GM21786 (cell line): ENCODE data around the gene SAA4.
"Not testable (repeated sequence)": the region's sequence is repeated elsewhere in the genome, so short reads cannot be mapped to it uniquely, and the experiment has no call there.

Source experiments
- ATAC-seq: cut with Tn5 transposase; IDR thresholded peaks from one replicate; pipeline ENCODE4 v1.9.1; 2021; ENCODE audit not compliant: unreplicated experiment

Gene SAA4, protein sequence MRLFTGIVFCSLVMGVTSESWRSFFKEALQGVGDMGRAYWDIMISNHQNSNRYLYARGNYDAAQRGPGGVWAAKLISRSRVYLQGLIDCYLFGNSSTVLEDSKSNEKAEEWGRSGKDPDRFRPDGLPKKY

DNA sequence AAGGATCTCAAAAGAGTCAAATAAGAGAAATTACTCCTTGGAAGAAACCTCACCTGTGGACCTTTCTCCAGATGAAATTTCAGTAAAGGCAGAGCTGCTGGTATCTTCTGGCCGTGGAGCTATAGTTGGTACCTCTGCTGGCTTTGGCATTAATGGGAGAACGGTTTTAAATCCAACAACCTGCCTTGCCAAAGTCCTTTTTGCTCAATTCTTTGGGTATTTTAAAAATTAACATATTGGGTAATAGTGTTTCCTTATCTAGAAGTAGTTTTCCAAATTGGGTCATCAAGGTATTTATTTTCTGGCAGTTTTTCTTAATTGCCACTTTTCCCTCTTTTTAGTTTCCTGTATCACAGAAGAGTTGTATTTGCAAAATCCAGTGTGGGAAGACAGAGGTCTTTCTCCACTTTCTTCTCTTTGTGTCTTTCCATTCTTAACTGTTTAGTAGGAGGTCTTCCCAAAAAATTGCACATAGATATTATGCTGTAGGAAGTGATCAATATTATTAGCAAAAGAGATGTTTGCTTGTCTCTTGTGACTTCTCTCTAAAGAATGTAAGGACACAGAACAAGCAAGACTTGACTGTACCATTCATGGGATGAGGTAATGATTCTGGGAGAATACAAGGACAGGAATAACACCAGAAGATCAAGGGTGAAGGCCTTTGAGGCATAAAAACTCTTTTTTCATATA, at the start of gene SAA4:
SAA4 (minus strand) TSS at position 139 of the 693 bp plus-strand sequence. CDS start 876 bp downstream, outside the sequence.
- ATAC-seq = no peak

DNA sequence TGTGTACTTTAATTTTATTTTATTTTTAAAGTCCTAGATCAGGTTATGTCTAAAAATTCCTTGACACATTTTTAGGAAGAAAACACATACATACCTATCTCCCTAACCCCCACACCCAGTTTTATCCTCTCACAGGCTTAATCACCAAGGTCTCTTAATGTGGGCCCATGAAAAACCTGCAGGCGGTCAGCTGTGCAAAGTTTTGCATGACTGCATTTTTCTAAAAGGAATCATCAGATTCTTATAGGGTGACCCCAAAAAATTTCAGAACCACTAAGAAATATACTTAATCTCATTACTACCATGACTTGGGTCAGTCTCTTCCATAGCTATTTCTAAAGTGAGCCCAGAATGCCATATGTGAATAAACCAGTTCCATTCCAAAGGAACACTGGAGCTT, 49.2 kb upstream of the SAA4 start:
- ATAC-seq = no peak

DNA sequence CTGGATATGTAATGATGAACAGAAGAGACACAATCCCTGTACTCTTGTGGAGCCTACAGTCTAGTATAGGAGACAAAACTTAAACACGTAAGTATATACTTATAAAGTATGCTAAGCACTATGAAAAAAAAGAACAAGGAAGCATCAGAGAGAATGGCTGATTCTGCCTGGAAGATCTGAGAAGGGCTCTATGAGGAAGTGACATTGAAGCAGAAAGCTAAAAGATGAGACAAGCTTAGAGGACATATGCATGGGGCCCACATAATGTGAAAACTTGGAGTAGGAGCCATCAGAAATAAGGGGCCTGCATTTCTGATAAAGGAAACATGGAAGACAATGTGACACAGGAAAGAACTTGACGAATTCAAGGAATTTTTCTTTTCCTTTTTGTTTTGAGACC, 46.0 kb upstream of the SAA4 start:
- no peak for ATAC-seq

DNA sequence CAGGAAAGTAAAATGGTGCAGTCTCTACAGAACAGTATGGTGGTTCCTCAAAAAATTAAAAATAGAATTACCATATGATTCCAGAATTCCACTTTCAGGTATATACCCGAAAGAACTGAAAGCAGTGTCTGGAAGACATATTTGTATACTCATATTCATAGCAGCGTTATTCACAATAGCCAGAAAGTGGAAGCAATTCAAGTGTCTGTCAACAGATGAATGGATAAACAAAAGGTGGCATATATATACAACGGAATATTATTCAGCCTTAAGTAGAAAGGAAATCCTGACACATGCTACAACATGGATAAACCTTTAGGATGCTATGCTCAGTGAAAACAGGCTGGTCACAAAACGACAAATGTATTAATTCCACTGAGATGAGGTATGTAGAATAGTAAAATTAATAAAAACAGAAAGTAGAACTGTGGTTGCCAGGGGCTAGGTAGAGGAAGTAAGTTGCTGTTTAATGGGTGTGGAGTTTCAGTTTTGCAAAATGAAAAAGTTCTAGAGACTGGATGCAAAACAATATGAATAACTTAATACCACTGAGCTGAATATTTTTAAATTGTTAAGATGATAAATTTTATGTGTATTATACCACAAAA, 43.9 kb upstream of the SAA4 start:
- ATAC-seq = peak; percentile 94

DNA sequence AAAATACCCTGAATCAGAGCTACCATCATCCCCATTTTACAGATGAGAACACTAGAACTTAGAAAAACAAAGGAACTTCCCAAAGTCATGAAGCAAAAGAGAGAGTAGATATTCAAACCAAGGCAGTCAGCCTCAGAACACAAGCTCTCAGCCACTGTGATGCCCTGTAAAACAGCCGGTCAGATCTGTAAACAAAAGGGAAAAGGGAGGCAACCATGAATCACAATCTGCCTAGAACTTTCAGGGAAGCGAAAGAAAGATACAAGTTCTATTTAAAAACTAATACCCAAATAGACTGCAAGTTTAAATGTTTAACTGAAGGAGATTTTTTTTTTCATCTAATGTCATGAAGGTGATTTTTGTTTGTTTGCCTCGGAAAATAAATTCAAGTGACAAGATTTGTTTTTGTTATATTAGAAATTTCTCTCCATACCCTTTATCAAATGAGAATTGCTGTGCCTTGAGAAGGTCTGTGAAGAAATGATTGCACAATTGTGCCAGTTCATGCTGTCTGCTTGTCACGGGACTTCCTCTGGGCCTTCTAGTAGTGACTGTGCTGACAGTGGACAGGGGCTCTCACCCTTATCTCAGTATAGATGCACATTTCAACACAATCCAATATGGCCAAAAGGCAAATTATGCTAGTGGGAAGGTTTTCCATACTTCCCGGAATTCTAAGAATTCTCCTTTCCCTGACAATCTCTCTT, 41.1 kb upstream of the SAA4 start:
- ATAC-seq = no peak

DNA sequence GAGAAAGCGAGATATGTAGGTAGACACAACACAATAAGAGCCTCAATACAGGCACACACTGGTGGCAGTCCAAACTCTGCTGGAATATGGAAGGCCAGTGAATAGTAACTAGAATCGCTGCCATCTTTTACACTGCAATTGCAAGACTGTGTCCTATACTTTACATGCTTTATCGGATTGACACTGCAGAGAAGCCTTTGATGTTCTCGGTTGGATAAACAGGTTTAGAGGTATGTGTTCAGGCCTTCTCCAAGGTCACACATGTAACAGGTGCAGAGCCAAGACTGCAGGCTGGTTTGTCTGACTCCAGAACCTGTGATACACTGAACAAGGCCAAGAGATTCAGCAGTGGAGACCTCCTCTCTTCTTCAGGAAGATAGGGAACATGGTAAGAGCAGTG, 34.6 kb upstream of the SAA4 start:
- ATAC-seq = no peak

DNA sequence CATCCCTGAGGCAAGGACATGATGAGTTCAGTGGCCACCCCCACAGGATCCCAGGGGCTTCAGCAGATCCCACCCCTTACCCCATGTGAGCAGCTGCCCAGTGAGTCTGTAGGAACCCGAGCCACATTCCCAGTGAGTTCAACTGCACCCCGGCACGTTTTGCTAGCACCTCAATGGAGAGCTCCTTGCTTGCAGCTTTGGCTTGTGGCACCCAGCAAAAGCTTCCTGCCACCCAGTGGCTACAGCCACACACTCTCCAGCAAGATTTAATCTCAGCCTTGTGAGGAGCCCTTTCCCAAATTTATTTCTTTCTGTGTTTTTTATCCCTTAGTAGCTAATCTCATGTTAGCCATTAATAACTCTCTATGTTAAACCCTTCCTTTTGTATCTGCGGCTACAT, 33.5 kb upstream of the SAA4 start:
- ATAC-seq = no peak

DNA sequence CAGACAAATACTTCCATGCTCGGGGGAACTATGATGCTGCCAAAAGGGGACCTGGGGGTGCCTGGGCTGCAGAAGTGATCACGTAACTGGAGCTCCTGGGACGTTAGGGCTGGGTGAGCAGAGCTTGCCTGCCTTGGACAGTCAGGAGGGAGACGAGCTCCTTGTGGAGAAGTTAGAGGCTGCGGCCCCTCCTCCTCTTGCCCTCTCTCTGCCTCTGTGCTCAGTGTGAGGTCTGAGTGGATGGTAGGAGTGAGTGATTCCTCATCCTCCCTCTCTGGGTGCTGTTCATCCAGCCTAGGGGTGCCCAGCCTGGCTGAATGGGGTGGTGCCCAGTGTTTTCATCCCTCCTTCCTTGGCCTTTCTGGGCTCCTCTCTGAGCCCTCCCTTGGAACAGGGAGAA, 32.6 kb upstream of the SAA4 start:
- not testable (repeated sequence) for ATAC-seq

DNA sequence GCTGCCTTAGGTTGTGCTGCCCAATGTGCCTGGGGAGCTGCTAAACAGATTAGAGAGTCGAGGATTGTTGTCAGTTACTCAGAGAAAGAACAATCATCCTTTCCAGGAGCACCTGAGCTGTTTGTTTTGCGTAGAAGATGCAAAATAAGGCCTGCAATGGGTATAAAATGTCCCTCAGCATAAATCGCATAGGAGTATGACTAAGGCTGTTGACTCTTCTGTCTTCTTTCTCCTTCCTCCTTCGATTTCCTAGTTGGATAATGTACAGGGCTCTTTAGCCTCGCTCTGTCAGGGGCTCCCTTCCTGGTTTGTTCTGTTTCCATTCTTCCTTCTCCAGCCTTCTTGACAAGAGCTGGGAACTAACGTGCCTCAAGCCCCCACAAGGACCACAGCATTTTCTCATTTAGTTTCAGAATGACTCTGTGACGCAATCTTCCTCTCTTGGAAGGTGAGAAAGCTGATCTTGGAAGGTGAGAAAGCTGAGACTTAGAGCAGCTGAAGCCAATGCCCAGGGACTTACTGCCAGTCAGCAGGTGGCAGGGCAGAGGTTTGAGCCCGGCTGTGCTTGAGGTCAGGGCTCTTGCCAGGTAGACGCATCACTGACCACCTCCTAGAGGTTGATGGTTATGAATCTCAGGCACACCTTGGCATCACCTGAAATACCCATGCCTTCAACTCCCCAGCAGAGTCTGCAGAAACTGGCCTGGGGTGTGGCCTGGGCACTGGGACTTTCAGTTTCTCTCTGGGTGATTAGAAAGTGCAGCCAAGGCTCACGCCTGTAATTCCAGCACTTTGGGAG, 30.9 kb upstream of the SAA4 start:
- peak; percentile 60 for ATAC-seq

DNA sequence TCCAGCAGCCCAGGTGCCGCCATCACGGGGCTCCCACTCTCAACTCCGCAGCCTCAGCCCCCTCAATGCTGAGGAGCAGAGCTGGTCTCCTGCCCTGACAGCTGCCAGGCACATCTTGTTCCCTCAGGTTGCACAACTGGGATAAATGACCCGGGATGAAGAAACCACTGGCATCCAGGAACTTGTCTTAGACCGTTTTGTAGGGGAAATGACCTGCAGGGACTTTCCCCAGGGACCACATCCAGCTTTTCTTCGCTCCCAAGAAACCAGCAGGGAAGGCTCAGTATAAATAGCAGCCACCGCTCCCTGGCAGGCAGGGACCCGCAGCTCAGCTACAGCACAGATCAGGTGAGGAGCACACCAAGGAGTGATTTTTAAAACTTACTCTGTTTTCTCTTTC, 29.3 kb upstream of the SAA4 start, which contains the start of gene SAA1:
SAA1 (plus strand) TSS at position 316 of the 400 bp plus-strand sequence. CDS start 624 bp downstream, outside the sequence.
- no peak for ATAC-seq

DNA sequence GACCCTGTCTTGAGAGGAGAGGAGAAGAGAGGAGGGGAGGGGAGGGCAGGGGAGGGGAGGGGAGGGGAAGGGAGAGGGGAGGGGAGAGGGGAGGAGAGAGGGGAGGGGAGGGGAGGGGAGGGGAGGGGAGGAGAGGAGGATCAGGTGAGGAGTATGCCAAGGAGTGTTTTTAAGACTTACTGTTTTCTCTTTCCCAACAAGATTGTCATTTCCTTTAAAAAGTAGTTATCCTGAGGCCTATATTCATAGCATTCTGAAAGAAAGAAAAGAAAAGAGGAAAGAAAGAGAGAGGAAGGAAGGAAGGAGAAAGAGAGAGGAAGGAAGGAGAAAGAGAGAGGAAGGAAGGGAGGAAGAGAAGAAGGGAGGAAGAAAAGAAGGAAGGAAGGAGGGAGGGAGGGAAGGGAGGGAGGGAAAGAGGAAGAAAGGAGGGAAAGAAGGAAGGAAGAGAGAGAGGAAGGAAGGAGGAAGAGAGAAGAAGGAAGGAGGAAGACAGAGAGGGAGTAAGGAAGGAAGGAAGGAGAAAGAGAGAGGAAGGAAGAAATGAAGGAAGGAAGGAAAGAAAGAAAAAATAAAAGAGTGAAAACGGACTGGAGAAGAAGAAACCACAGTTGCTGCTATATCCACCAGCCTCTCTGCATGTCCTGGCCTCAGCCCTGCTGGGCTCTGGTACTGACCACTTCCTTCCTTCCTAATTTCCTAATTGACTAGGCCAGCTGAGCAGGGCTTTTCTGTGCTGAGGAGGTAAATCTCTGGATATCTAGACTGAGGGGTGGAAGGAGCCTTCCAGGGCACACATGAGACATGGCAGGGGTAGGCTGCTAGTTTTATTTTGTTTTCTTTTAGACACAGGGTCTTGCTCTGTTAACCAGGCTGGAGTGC, 28.3 kb upstream of the SAA4 start:
- ATAC-seq = no peak

DNA sequence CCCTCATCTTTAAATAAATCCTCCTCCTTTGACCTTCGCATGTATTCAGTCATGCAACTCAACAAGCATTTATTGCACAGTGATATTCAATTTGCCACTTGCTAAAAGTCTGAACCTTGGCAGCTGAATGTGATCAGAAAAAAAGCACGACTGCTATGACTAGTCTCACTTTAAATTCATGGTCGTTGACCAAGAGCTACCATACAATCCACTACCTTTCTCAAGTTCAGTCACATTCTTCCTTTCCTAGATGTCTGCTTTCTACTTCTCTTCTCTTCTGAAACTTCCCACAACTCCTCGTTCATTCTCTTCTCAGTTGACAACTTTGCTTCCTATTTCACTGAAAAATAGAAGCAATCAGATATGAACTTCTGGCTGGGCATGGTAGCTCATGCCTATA, 27.4 kb upstream of the SAA4 start:
- ATAC-seq = no peak

DNA sequence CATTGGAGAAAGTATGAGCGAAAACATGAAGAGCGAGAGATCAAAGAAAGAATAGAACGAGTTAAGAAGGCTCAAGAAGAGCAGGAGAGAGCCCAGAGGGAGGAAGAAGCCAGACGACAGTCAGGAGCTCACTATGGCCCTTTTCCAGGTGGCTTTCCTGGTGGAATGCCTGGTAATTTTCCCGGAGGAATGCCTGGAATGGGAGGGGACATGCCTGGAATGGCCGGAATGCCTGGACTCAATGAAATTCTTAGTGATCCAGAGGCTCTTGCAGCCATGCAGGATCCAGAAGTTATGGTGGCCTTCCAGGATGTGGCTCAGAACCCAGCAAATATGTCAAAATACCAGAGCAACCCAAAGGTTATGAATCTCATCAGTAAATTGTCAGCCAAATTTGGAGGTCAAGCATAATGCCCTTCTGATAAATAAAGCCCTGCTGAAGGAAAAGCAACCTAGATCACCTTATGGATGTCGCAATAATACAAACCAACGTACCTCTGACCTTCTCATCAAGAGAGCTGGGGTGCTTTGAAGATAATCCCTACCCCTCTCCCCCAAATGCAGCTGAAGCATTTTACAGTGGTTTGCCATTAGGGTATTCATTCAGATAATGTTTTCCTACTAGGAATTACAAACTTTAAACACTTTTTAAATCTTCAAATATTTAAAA, 26.2 kb upstream of the SAA4 start:
- not testable (repeated sequence) for ATAC-seq

DNA sequence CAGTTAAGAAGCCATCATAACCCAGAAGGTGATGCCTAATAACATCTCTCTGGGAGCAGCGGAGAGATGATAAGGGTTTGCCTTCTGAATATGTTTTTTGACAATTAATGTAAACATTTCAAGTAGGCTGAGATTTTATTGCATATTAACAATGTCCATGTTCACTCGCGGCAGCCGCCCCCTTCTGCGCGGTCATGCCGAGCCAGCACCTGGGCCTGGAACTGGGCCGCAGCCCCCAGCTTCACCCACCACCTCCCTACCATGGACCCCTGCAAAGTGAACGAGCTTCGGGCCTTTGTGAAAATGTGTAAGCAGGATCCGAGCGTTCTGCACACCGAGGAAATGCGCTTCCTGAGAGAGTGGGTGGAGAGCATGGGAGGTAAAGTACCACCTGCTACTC, 25.1 kb upstream of the SAA4 start:
- ATAC-seq = no peak

DNA sequence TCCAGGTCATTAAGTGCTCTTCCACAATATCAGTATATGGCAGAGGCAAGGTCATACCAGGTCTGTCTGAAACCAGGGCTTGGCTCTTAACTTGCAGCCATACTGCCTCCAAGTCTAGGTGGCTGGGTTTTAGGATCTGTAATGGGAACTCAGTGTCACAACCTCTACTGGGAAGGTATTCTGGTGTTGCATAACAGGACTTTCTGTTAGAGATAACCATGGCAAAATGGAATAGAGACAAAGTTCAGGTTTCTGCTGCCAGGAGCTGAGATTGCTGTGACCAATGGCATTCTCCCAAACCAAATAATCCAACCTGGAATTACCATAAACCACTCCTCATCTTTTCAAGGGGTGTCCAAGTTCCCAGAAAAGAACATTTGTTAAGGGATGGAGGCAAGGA, 22.7 kb upstream of the SAA4 start:
- ATAC-seq = no peak

DNA sequence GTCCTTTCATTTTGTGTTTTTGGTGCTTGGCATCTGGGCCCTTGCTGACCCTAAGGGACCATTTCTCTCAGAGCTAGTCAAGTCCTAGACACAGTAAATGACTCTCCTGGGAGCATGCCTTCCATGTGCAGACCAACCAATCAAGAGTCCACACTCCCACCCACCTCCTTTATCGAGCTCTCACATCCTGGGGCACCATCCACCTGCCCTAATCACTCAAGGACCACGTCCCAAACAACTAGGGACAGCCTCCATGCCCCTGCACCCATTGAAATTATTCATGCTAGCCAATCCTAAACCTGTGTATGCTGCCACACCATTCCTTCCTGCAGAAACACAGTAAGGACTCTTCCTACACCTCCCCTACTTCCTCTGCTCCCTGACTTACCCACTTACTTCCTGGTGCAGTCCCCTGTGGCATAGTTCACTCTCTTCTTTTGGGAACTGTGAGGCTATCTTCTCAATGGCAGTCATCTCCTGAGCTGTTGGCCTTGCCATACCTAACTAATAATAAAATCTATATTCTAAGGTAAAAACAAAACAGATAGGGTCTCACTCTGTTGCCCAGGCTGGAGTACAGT, 18.3 kb upstream of the SAA4 start:
- no peak for ATAC-seq

DNA sequence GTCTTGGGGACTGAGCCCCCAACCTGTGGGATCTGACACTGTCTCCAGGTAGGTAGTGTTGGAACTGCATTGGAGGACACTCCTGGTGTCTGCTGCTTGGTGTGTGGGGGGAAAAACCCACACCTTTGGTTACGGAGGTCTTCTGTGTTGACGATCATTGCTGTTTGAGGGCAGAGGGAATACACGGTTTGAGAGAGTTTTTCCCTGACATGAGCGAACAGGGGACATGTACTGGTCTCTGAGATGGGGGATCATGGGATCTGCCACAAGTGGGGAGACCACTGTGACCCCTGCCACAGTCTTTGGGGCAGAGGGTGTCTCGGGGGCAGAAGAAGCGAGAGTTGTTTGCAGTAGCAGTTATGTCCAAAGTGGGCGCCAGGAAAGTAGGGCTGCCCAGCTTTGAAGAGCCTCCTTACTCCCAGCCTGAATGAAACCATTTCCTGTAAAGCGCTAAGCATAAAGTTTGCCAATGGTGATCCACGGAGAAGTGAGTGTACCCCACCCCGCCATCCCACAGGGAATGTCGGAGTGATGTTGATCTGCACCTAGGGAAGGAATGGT, 17.3 kb upstream of the SAA4 start:
- no peak for ATAC-seq

DNA sequence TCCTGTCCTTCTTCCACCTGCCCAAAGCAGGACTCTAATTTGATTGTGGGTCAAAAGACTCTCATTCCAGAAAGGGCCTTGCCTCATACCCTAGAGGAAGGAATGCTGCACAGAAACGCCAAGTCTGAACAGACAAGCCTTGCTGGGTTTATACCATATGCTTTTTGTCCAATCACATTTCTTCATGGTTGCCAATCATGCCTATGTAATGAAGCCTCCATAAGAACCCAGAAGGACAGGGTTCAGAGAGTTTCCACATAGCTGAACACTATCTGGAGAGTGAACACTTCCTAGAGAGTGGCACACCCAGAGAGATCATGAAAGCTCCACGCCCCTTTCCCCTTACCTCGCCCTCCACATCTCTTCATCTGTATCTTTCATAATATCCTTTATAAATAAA, 16.6 kb upstream of the SAA4 start:
- no peak for ATAC-seq

DNA sequence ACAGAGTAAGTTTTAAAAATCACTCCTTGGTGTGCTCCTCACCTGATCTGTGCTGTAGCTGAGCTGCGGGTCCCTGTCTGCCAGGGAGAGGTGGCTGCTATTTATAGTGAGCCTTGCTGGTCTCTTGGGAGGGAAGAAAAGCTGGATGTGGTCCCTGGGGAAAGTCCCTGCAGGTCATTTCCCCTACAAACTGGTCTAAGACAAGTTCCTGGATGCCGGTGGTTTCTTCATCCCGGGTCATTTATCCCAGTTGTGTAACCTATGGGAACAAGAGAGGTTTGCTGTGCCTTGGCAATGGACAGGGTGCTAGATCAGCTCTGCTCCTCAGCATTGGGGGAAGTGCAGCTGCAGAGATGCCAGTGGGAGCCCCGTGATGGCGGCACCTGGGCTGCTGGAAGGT, 12.0 kb upstream of the SAA4 start, which contains the start of gene SAA2:
SAA2 (minus strand) TSS at position 108 of the 400 bp plus-strand sequence. CDS start 657 bp downstream, outside the sequence.
- ATAC-seq = no peak
